IMR-90 (cell line): ENCODE measurements around the gene MRPS24. TPM values are rescaled to one million over a fixed set of nuclear protein-coding genes. Genes with fewer than 3 reads are reported as not detected.
"Not testable (repeated sequence)": the region's sequence is repeated elsewhere in the genome, so short reads cannot be mapped to it uniquely, and the experiment has no call there.

ENCODE experiments used
- ATAC-seq: fragments of 200-7000 bp; cut with Tn5 transposase; 2 replicates; pipeline ENCODE4 v1.9.1; 2020; ENCODE audit warnings: low read depth, mild to moderate bottlenecking, moderate library complexity
- BruUV-seq: library from RNA; stranded (reverse); fragments of 400-500 nt; replicated peaks from 2 replicates; lab custom pipeline; 2021; lab: Mats Ljungman, UMichigan
- CTCF ChIA-PET: fragments of 300-600 bp; formaldehyde crosslinking; extraction: SDS; loops from one replicate; lab custom pipeline; 2021; ENCODE audit warnings: antibody characterized with exemption; lab: Yijun Ruan, JAX
- POLR2A ChIA-PET: fragments of 300-600 bp; sonication (Branson Sonifier 250); formaldehyde crosslinking; loops from one replicate; lab custom pipeline; 2022; ENCODE audit warnings: antibody characterized with exemption; ENCODE audit not compliant: unreplicated experiment; lab: Charles Lee
- DNase-seq: peaks from one replicate; pipeline ENCODE4 v3.0.0; 2013
- H2AFZ ChIP-seq: replicated peaks from 2 replicates; pipeline ENCODE3; 2013; ENCODE audit warnings: low read length, mild to moderate bottlenecking; ENCODE audit not compliant: poor library complexity
- H2AK5ac ChIP-seq: 2 replicates; pipeline ENCODE4 v1.6.1; 2013; ENCODE audit warnings: low read depth, low read length, inconsistent platforms
- H2AK9ac ChIP-seq: replicated peaks from 2 replicates; pipeline ENCODE3; 2013; ENCODE audit warnings: mild to moderate bottlenecking, low read depth, low read length, moderate library complexity; ENCODE audit not compliant: poor library complexity
- H2BK120ac ChIP-seq: 2 replicates; pipeline ENCODE4 v1.6.1; 2013; ENCODE audit warnings: low read depth, low read length, inconsistent platforms
- H2BK15ac ChIP-seq: 3 replicates; pipeline ENCODE4 v1.6.1; 2013; ENCODE audit warnings: low read depth, low read length, inconsistent platforms
- H2BK20ac ChIP-seq: 2 replicates; pipeline ENCODE4 v1.6.1; 2013; ENCODE audit warnings: low read depth, mild to moderate bottlenecking, inconsistent platforms, low read length, moderate library complexity
- H2BK5ac ChIP-seq: 2 replicates; pipeline ENCODE4 v1.6.1; 2013; ENCODE audit warnings: mild to moderate bottlenecking, low read depth, low read length, inconsistent platforms; ENCODE audit not compliant: poor library complexity, severe bottlenecking
- H3K14ac ChIP-seq: replicated peaks from 2 replicates; pipeline ENCODE4 v1.6.1; 2013; ENCODE audit warnings: low read depth, low read length, inconsistent platforms
- H3K18ac ChIP-seq: 2 replicates; pipeline ENCODE4 v1.6.1; 2013; ENCODE audit warnings: low read depth, low read length, control low read depth
- H3K23ac ChIP-seq: 2 replicates; pipeline ENCODE4 v1.6.1; 2013; ENCODE audit warnings: low read depth, low read length, inconsistent platforms
- H3K27ac ChIP-seq: 2 replicates; pipeline ENCODE4 v1.5.1; 2013; ENCODE audit warnings: mild to moderate bottlenecking, control low read depth, low read length; ENCODE audit not compliant: insufficient read depth
- H3K27me3 ChIP-seq: 2 replicates; pipeline ENCODE4 v1.6.1; 2013; ENCODE audit warnings: low read length; ENCODE audit not compliant: control insufficient read depth, insufficient read depth
- H3K36me3 ChIP-seq: 2 replicates; pipeline ENCODE4 v1.6.1; 2013; ENCODE audit warnings: low read length, mixed read lengths; ENCODE audit not compliant: control insufficient read depth, insufficient read depth
- H3K4ac ChIP-seq: 2 replicates; pipeline ENCODE4 v1.6.1; 2013; ENCODE audit warnings: low read depth, low read length, inconsistent platforms
- H3K4me1 ChIP-seq: 2 replicates; pipeline ENCODE4 v1.6.1; 2013; ENCODE audit warnings: low read length, mixed read lengths; ENCODE audit not compliant: control insufficient read depth, insufficient read depth
- H3K4me2 ChIP-seq: 2 replicates; pipeline ENCODE4 v1.6.1; 2013; ENCODE audit warnings: low read depth, mild to moderate bottlenecking, control low read depth, low read length, moderate library complexity
- H3K4me3 ChIP-seq: 2 replicates; pipeline ENCODE4 v1.5.1; 2013; ENCODE audit warnings: low read depth, mild to moderate bottlenecking, control low read depth, low read length, moderate library complexity; ENCODE audit not compliant: insufficient read depth
- H3K56ac ChIP-seq: 2 replicates; pipeline ENCODE4 v1.6.1; 2013; ENCODE audit warnings: low read length, inconsistent platforms; ENCODE audit not compliant: insufficient read depth; ENCODE audit errors: extremely low read depth
- H3K79me1 ChIP-seq, 2 experiments: 2 replicates each; pipeline ENCODE4 v1.6.1; 2013; ENCODE audit warnings: low read length in 2 of 2, inconsistent platforms in 1 of 2, low read depth in 1 of 2
- H3K9ac ChIP-seq: 2 replicates; pipeline ENCODE4 v1.6.1; 2013; ENCODE audit warnings: low read depth, low read length, control low read depth
- H3K9me1 ChIP-seq: 2 replicates; pipeline ENCODE4 v1.6.1; 2013; ENCODE audit warnings: low read length, inconsistent platforms; ENCODE audit not compliant: insufficient read depth
- H3K9me3 ChIP-seq: 2 replicates; pipeline ENCODE4 v1.6.1; 2013; ENCODE audit warnings: low read length; ENCODE audit not compliant: control insufficient read depth, insufficient read depth
- H4K20me1 ChIP-seq: 2 replicates; pipeline ENCODE4 v1.6.1; 2013; ENCODE audit warnings: low read length, inconsistent platforms; ENCODE audit not compliant: insufficient read depth
- H4K5ac ChIP-seq: 2 replicates; pipeline ENCODE4 v1.6.1; 2013; ENCODE audit warnings: mild to moderate bottlenecking, low read depth, low read length, control low read depth
- H4K8ac ChIP-seq, 2 experiments: 2 replicates each; pipeline ENCODE4 v1.6.1; 2013; ENCODE audit warnings: low read depth in 2 of 2, low read length in 2 of 2, control low read depth in 1 of 2, inconsistent platforms in 1 of 2
- H4K91ac ChIP-seq: 2 replicates; pipeline ENCODE4 v1.6.1; 2013; ENCODE audit warnings: low read depth, low read length, inconsistent platforms; ENCODE audit not compliant: insufficient read depth
- CEBPB ChIP-seq: IDR thresholded peaks from 2 replicates; pipeline ENCODE4 v1.6.1; 2012; ENCODE audit warnings: low read depth, low read length, improper control_type of control experiment
- CHD1 ChIP-seq: IDR thresholded peaks from 2 replicates; pipeline ENCODE4 v1.6.1; 2012; ENCODE audit warnings: low read depth, low read length, improper control_type of control experiment
- dilution Hi-C: fragments of 300-500 bp; cut with HindIII; formaldehyde crosslinking; loops from one replicate; pipeline ENCODE4 v1.14.3; 2018; ENCODE audit warnings: low sequenced_read_pairs; ENCODE audit not compliant: unreplicated experiment
- in situ Hi-C: fragments of 300-500 bp; cut with MboI; formaldehyde crosslinking; loops from 3 replicates; pipeline ENCODE4 v1.14.3; 2019; ENCODE audit warnings: low sequenced_read_pairs, inconsistent platforms, mixed read lengths
- intact Hi-C: fragments of 100-400 bp; cut with micrococcal nuclease; formaldehyde crosslinking; loops from 2 replicates; pipeline ENCODE4 v1.10.0; 2022
- polyA plus RNA-seq, 3 experiments: library from polyadenylated mRNA; depleted of rRNA; stranded (reverse); fragments of >200 nt; gene quantifications; 2 replicates each; pipeline ENCODE4 v1.2.3, GENCODE V29; 2012; ENCODE audit warnings: low replicate concordance in 1 of 3
- total RNA-seq: library from RNA; depleted of rRNA; stranded (reverse); fragments of >200 nt; gene quantifications from 2 replicates; pipeline ENCODE4 v1.2.3, GENCODE V29; 2012

Gene MRPS24
- total and polyA plus RNA-seq, 2 of the 4 experiments (the other 2 are of a cell fraction), result 151 to 266 TPM

- TF ChIP-seq CHD1, result no peak
- TF ChIP-seq CEBPB, result no peak
Observed at GRCh38 chr7:43834463-43835251, 34.7 kb downstream of the MRPS24 start (continued).

DNA sequence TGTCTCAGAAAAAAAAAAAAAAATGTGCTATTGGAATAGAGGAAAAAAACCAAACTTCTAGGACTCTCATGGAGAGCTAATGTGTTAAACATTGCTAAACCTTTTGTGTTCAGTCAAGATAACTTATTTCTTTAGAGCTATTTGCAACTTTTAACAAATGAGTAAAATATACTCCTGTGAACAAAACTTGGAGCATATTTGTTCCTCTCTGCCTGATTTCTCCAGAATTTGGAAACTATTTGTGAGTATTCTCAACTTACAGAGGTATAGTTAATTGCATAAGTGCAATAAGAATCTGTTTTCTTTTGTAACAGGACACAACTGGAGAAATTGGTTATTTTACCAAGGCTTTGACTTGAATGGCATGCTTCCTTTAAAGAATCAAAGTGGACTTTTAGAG lies 38.4 kb downstream of the MRPS24 start:
- H3K23ac ChIP-seq, BruUV-seq, H3K56ac ChIP-seq, H3K4me1 ChIP-seq, H3K79me1 ChIP-seq, H2BK120ac ChIP-seq, H3K9me3 ChIP-seq, H3K9me1 ChIP-seq, H3K36me3 ChIP-seq, H3K18ac ChIP-seq, H3K4ac ChIP-seq, CTCF ChIA-PET, H2BK20ac ChIP-seq, H3K14ac ChIP-seq, H2AK5ac ChIP-seq, H3K27ac ChIP-seq, DNase-seq, H2AK9ac ChIP-seq, H3K4me2 ChIP-seq, H4K5ac ChIP-seq, ATAC-seq, POLR2A ChIA-PET, H2BK15ac ChIP-seq, H4K8ac ChIP-seq, H4K91ac ChIP-seq, H2BK5ac ChIP-seq, dilution Hi-C loops, H3K4me3 ChIP-seq, H3K9ac ChIP-seq, H4K20me1 ChIP-seq, H2AFZ ChIP-seq: not testable (repeated sequence)
- in situ Hi-C loops, result loop anchor here (25.0 kb wide), 1 partner anchor 894 kb away; the partner anchor contains the start of genes MRPL32 and PSMA2
- peaks cover 24% of the 10 kb centered on the region for H3K27me3 ChIP-seq
- intact Hi-C loops, result loop anchor here (10.0 kb wide), 1 partner anchor 376 kb away; no protein-coding TSS in a partner anchor
